ENCODE results near the gene NID1. TPM values are rescaled to one million over a fixed set of nuclear protein-coding genes. Genes with fewer than 3 reads are reported as not detected.
A peak's percentile ranks its signal among the peaks of the same experiment; 100 is the strongest.

The NID1 gene
- total and polyA plus RNA-seq, 2 of the 4 experiments (the other 2 are of a cell fraction), result 21.9 to 83.3 TPM

DNA sequence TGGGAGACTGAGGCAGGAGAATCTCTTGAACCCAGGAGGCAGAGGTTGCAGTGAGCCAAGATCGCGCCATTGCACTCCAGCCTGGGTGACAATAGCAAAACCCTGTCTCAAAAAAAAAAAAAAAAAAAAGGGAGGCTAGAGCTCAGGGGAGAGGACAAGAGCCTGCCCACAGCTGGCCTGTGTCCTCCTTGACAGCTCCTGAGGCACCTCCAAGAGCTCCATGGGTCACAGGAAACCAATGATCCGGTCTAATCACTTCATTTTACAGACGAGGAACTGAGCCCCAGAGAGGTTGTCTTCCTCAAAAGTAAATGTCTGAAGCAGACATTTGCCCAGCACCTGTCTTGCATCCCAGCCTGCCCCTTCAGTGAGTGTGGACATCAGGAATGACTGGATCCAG is 49.4 kb downstream of the NID1 start:
- Histone ChIP-seq H3K9me3 (ENCODE audit: control insufficient read depth, insufficient read depth, low read length) (no peaks in the 10 kb centered on the region), H4K8ac (ENCODE audit: low read depth in 2 of 2, low read length in 2 of 2) (no peak overlapping the region), H3K9me1 (ENCODE audit: insufficient read depth, low read length) (peaks cover 7% of the 10 kb centered on the region; the same call in 1 of the 2 replicates), H2BK120ac (ENCODE audit: low read depth, low read length) (no peak overlapping the region), H3K23ac (ENCODE audit: low read depth, low read length) (no peak overlapping the region), H3K79me1 (ENCODE audit: low read depth in 1 of 2, low read length in 2 of 2) (no peaks in the 10 kb centered on the region), H3K4ac (ENCODE audit: low read depth, low read length) (no peak overlapping the region), H3K4me3 (ENCODE audit: insufficient read depth, low read depth, low read length) (no peak overlapping the region), H4K5ac (ENCODE audit: low read depth, low read length) (no peak overlapping the region), H3K9ac (ENCODE audit: low read depth, low read length) (no peak overlapping the region), H3K36me3 (ENCODE audit: control insufficient read depth, insufficient read depth, low read length) (peaks cover 28% of the 10 kb centered on the region), H2AK9ac (replicated peaks; ENCODE audit: low read depth, low read length, poor library complexity) (no peak overlapping the region), H3K56ac (ENCODE audit: extremely low read depth, insufficient read depth, low read length) (no peak overlapping the region), H2BK15ac (ENCODE audit: low read depth, low read length) (no peak overlapping the region), H3K4me2 (ENCODE audit: low read depth, low read length) (no peak overlapping the region), H3K4me1 (ENCODE audit: control insufficient read depth, insufficient read depth, low read length) (peaks cover 13% of the 10 kb centered on the region), H3K18ac (ENCODE audit: low read depth, low read length) (no peak overlapping the region; the same call in 1 of the 2 replicates), H2BK20ac (ENCODE audit: low read depth, low read length) (no peak overlapping the region), H4K20me1 (ENCODE audit: insufficient read depth, low read length) (no peaks in the 10 kb centered on the region), H3K14ac (replicated peaks; ENCODE audit: low read depth, low read length) (no peak overlapping the region), H3K27ac (ENCODE audit: insufficient read depth, low read length) (peak overlapping the region; percentile 12; the same call in 1 of the 2 replicates), H2BK5ac (ENCODE audit: low read depth, low read length, poor library complexity, severe bottlenecking) (no peak overlapping the region), H2AFZ (replicated peaks; ENCODE audit: low read length, poor library complexity) (no peak overlapping the region), H4K91ac (ENCODE audit: insufficient read depth, low read depth, low read length) (no peak overlapping the region), H3K27me3 (ENCODE audit: control insufficient read depth, insufficient read depth, low read length) (no peaks in the 10 kb centered on the region), H2AK5ac (ENCODE audit: low read depth, low read length) (no peak overlapping the region)
- CTCF ChIA-PET, result no interaction called here
- in situ Hi-C loops (cut with MboI; ENCODE audit: low sequenced_read_pairs) (no loop called here), dilution Hi-C loops (cut with HindIII; ENCODE audit: low sequenced_read_pairs, unreplicated experiment) (no loop called here), intact Hi-C loops (cut with micrococcal nuclease) (no loop called here)
- POLR2A ChIA-PET (ENCODE audit: unreplicated experiment), result no interaction called here
- ATAC-seq (ENCODE audit: low read depth) (no peak), DNase-seq (no peak)
- 80% methylated on average over 2 of the region's 4 CpGs; no CpG with 5 or more reads in 1 of the 2 experiments for WGBS, 2 experiments (ENCODE audit: extremely low coverage in 2 of 2, insufficient read length in 1 of 2)
- BruUV-seq (replicated peaks), result no TSS peak
- TF ChIP-seq MAZ (IDR thresholded peaks at IDR 0.05; ENCODE audit: borderline replicate concordance, low read depth, low read length) (no peak), MAFK (IDR thresholded peaks at IDR 0.05; ENCODE audit: low read depth, low read length) (no peak), NFE2L2 (IDR thresholded peaks at IDR 0.05; ENCODE audit: low read depth, low read length) (no peak), RAD21 (IDR thresholded peaks at IDR 0.05; ENCODE audit: low read length) (no peak), POLR2A (IDR thresholded peaks at IDR 0.05; ENCODE audit: low read depth, low read length) (no peak), BHLHE40 (IDR thresholded peaks at IDR 0.05; ENCODE audit: low read depth, low read length) (no peak), MXI1 (IDR thresholded peaks at IDR 0.05; ENCODE audit: borderline replicate concordance, low read depth, low read length) (no peak)
- TF ChIP-seq, protein P1, sequence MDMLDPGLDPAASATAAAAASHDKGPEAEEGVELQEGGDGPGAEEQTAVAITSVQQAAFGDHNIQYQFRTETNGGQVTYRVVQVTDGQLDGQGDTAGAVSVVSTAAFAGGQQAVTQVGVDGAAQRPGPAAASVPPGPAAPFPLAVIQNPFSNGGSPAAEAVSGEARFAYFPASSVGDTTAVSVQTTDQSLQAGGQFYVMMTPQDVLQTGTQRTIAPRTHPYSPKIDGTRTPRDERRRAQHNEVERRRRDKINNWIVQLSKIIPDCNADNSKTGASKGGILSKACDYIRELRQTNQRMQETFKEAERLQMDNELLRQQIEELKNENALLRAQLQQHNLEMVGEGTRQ (IDR thresholded peaks at IDR 0.05; ENCODE audit: low read depth, low read length), result no peak
